ENCODE measurements around the gene HTRA3. TPM values are rescaled to one million over a fixed set of nuclear protein-coding genes. Genes with fewer than 3 reads are reported as not detected.

The HTRA3 gene
- total and polyA plus RNA-seq, 2 experiments from 2014 or later, result 1.3 to 3.6 TPM

DNA sequence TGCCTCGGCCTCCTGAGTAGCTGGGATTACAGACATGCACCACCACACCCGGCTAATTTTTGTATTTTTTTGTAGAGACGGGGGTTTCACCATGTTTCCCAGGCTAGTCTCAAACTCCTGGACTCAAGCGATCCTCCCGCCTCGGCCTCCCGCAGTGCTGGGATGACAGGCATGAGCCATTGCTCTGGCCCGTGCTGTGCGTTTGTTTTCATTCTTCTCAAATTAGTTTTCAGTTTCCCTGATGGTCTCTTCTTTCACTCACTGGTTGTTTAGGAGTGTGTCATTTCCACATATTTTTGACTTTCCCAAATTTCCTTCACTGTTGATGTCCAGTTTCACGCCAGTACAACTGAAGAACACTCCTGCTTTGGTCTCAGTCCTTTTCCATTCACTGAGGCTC is 38.7 kb upstream of the HTRA3 start:
- H3K36me3 Mint-ChIP-seq (ENCODE audit: low read depth), result no peaks in the 10 kb centered on the region
- Histone ChIP-seq H3K4me2 (no peak overlapping the region), H3F3A (replicated peaks; ENCODE audit: low read depth) (no peaks in the 10 kb centered on the region), H3K4me3 (no peak overlapping the region), H3K27ac (ENCODE audit: low read depth) (no peak overlapping the region), H3K79me2 (replicated peaks; ENCODE audit: insufficient read depth) (no peaks in the 10 kb centered on the region), H2AFZ (no peak overlapping the region), H3K36me3 (ENCODE audit: insufficient read depth) (no peaks in the 10 kb centered on the region), H3K27me3 (ENCODE audit: insufficient read depth) (no peaks in the 10 kb centered on the region), H4K20me1 (replicated peaks; ENCODE audit: insufficient read depth) (no peaks in the 10 kb centered on the region), H3K9me2 (ENCODE audit: insufficient read depth) (no peaks in the 10 kb centered on the region), H3K4me1 (ENCODE audit: insufficient read depth) (peaks cover 6% of the 10 kb centered on the region; the same call in 1 of the 2 replicates)
- peaks cover 9% of the 10 kb centered on the region for H3K4me1 Mint-ChIP-seq
- H3K4me3 Mint-ChIP-seq, result no peak overlapping the region
- TF ChIP-seq NANOG (IDR thresholded peaks at IDR 0.05; ENCODE audit: borderline replicate concordance) (no peak), POLR2AphosphoS5 (IDR thresholded peaks at IDR 0.05; ENCODE audit: low read depth) (no peak), EZH2phosphoT487 (IDR thresholded peaks at IDR 0.05; ENCODE audit: unreplicated experiment) (no peak), JUNB (IDR thresholded peaks at IDR 0.05; ENCODE audit: unreplicated experiment) (no peak), ZNF331 (CRISPR knock-in tag; IDR thresholded peaks at IDR 0.05; ENCODE audit: low read depth) (no peak), EZH2 (IDR thresholded peaks at IDR 0.05; ENCODE audit: low read depth, unreplicated experiment) (no peak), CREB1 (CRISPR knock-in tag; IDR thresholded peaks at IDR 0.05; ENCODE audit: low read depth) (no peak), ZNF114 (CRISPR knock-in tag; IDR thresholded peaks at IDR 0.05) (no peak)
- TF ChIP-seq, protein P1, sequence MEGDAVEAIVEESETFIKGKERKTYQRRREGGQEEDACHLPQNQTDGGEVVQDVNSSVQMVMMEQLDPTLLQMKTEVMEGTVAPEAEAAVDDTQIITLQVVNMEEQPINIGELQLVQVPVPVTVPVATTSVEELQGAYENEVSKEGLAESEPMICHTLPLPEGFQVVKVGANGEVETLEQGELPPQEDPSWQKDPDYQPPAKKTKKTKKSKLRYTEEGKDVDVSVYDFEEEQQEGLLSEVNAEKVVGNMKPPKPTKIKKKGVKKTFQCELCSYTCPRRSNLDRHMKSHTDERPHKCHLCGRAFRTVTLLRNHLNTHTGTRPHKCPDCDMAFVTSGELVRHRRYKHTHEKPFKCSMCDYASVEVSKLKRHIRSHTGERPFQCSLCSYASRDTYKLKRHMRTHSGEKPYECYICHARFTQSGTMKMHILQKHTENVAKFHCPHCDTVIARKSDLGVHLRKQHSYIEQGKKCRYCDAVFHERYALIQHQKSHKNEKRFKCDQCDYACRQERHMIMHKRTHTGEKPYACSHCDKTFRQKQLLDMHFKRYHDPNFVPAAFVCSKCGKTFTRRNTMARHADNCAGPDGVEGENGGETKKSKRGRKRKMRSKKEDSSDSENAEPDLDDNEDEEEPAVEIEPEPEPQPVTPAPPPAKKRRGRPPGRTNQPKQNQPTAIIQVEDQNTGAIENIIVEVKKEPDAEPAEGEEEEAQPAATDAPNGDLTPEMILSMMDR (conservative IDR thresholded peaks at IDR 0.05; ENCODE audit: low read depth in 2 of 2), result no peak
- TF ChIP-seq, protein P2, sequence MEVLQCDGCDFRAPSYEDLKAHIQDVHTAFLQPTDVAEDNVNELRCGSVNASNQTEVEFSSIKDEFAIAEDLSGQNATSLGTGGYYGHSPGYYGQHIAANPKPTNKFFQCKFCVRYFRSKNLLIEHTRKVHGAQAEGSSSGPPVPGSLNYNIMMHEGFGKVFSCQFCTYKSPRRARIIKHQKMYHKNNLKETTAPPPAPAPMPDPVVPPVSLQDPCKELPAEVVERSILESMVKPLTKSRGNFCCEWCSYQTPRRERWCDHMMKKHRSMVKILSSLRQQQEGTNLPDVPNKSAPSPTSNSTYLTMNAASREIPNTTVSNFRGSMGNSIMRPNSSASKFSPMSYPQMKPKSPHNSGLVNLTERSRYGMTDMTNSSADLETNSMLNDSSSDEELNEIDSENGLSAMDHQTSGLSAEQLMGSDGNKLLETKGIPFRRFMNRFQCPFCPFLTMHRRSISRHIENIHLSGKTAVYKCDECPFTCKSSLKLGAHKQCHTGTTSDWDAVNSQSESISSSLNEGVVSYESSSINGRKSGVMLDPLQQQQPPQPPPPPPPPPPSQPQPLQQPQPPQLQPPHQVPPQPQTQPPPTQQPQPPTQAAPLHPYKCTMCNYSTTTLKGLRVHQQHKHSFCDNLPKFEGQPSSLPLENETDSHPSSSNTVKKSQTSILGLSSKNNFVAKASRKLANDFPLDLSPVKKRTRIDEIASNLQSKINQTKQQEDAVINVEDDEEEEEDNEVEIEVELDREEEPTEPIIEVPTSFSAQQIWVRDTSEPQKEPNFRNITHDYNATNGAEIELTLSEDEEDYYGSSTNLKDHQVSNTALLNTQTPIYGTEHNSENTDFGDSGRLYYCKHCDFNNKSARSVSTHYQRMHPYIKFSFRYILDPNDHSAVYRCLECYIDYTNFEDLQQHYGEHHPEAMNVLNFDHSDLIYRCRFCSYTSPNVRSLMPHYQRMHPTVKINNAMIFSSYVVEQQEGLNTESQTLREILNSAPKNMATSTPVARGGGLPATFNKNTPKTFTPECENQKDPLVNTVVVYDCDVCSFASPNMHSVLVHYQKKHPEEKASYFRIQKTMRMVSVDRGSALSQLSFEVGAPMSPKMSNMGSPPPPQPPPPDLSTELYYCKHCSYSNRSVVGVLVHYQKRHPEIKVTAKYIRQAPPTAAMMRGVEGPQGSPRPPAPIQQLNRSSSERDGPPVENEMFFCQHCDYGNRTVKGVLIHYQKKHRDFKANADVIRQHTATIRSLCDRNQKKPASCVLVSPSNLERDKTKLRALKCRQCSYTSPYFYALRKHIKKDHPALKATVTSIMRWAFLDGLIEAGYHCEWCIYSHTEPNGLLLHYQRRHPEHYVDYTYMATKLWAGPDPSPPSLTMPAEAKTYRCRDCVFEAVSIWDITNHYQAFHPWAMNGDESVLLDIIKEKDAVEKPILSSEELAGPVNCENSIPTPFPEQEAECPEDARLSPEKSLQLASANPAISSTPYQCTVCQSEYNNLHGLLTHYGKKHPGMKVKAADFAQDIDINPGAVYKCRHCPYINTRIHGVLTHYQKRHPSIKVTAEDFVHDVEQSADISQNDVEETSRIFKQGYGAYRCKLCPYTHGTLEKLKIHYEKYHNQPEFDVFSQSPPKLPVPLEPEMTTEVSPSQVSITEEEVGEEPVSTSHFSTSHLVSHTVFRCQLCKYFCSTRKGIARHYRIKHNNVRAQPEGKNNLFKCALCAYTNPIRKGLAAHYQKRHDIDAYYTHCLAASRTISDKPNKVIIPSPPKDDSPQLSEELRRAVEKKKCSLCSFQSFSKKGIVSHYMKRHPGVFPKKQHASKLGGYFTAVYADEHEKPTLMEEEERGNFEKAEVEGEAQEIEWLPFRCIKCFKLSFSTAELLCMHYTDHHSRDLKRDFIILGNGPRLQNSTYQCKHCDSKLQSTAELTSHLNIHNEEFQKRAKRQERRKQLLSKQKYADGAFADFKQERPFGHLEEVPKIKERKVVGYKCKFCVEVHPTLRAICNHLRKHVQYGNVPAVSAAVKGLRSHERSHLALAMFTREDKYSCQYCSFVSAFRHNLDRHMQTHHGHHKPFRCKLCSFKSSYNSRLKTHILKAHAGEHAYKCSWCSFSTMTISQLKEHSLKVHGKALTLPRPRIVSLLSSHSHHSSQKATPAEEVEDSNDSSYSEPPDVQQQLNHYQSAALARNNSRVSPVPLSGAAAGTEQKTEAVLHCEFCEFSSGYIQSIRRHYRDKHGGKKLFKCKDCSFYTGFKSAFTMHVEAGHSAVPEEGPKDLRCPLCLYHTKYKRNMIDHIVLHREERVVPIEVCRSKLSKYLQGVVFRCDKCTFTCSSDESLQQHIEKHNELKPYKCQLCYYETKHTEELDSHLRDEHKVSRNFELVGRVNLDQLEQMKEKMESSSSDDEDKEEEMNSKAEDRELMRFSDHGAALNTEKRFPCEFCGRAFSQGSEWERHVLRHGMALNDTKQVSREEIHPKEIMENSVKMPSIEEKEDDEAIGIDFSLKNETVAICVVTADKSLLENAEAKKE (CRISPR knock-in tag; IDR thresholded peaks at IDR 0.05), result no peak
- TF ChIP-seq, protein P3, sequence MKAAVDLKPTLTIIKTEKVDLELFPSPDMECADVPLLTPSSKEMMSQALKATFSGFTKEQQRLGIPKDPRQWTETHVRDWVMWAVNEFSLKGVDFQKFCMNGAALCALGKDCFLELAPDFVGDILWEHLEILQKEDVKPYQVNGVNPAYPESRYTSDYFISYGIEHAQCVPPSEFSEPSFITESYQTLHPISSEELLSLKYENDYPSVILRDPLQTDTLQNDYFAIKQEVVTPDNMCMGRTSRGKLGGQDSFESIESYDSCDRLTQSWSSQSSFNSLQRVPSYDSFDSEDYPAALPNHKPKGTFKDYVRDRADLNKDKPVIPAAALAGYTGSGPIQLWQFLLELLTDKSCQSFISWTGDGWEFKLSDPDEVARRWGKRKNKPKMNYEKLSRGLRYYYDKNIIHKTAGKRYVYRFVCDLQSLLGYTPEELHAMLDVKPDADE (IDR thresholded peaks at IDR 0.05), result no peak
- DNase-seq (ENCODE audit: low spot score) (no peak), ATAC-seq (no peak)
- H3K27me3 Mint-ChIP-seq (ENCODE audit: insufficient read depth, low read depth, poor library complexity), result peaks cover 10% of the 10 kb centered on the region
- no peaks in the 10 kb centered on the region for H3K9me3 Mint-ChIP-seq
- no peak overlapping the region for H3K27ac Mint-ChIP-seq
